ENCODE results near the gene TDRD12.

- TF ChIP-seq CTCF (IDR thresholded peaks at IDR 0.05) (no peak), EP300 (IDR thresholded peaks at IDR 0.05) (no peak), POLR2AphosphoS5 (IDR thresholded peaks at IDR 0.05) (no peak)
Observed at GRCh38 chr19:32743021-32743420, 23.5 kb downstream of the TDRD12 start.
